Fibroblast of lung (primary cell): ENCODE measurements around the gene WDR62. TPM values are rescaled to one million over a fixed set of nuclear protein-coding genes. Genes with fewer than 3 reads are reported as not detected.

Experiments
- DNase-seq, 2 donors: peaks; one replicate each; pipeline versions ENCODE4 v3.0.0 to v3.0.0-alpha.2; 2010; ENCODE audit warnings: low read depth in 2 of 2
- H2AFZ ChIP-seq: 2 replicates; pipeline ENCODE4 v1.5.1; 2012; ENCODE audit warnings: low read length, control low read depth, inconsistent platforms
- H3K27ac ChIP-seq: 2 replicates; pipeline ENCODE4 v1.5.1; 2011; ENCODE audit warnings: low read length, control low read depth; ENCODE audit not compliant: insufficient read depth
- H3K27me3 ChIP-seq: 2 replicates; pipeline ENCODE4 v1.5.1; 2011; ENCODE audit warnings: mild to moderate bottlenecking, low read length; ENCODE audit not compliant: control insufficient read depth, insufficient read depth
- H3K36me3 ChIP-seq: 2 replicates; pipeline ENCODE4 v1.5.1; 2011; ENCODE audit warnings: low read length; ENCODE audit not compliant: control insufficient read depth, insufficient read depth
- H3K4me1 ChIP-seq: 2 replicates; pipeline ENCODE4 v1.5.1; 2011; ENCODE audit warnings: low read length; ENCODE audit not compliant: control insufficient read depth, insufficient read depth; ENCODE audit errors: extremely low read depth
- H3K4me2 ChIP-seq: 2 replicates; pipeline ENCODE4 v1.5.1; 2011; ENCODE audit warnings: low read length, control low read depth; ENCODE audit not compliant: insufficient read depth; ENCODE audit errors: extremely low read depth
- H3K4me3 ChIP-seq, 4 experiments: fragments of 200-600 bp in 1 of 4; sonication (generic) in 1 of 4; replicated peaks in 1 of 4; 2 replicates each; pipeline ENCODE4 v1.5.1; 2011 to 2016; ENCODE audit warnings: low read length in 4 of 4, low read depth in 3 of 4, mild to moderate bottlenecking in 3 of 4, control low read depth in 2 of 4, inconsistent platforms in 1 of 4, mixed read lengths in 1 of 4; ENCODE audit not compliant: insufficient read depth in 1 of 4; ENCODE audit errors: control extremely low read depth in 1 of 4
- H3K79me2 ChIP-seq: 2 replicates; pipeline ENCODE4 v1.5.1; 2012; ENCODE audit warnings: mild to moderate bottlenecking, low read length, inconsistent platforms; ENCODE audit not compliant: control insufficient read depth, insufficient read depth
- H3K9ac ChIP-seq: 2 replicates; pipeline ENCODE4 v1.5.1; 2011; ENCODE audit warnings: mild to moderate bottlenecking, low read length, control low read depth; ENCODE audit not compliant: insufficient read depth
- H3K9me3 ChIP-seq: 2 replicates; pipeline ENCODE4 v1.5.1; 2012; ENCODE audit warnings: low read depth, low read length; ENCODE audit not compliant: control insufficient read depth, insufficient read depth
- H4K20me1 ChIP-seq: 2 replicates; pipeline ENCODE4 v1.5.1; 2011; ENCODE audit warnings: low read length; ENCODE audit not compliant: control insufficient read depth, insufficient read depth; ENCODE audit errors: extremely low read depth
- CTCF ChIP-seq, 2 donors: IDR thresholded peaks in 1 of 2; conservative IDR thresholded peaks in 1 of 2; 1 replicate in 1 of 2; 2 replicates in 1 of 2; pipeline ENCODE4 v1.5.1; 2011 to 2012; ENCODE audit warnings: low read length in 2 of 2, control low read depth in 1 of 2, inconsistent platforms in 1 of 2, low read depth in 1 of 2, mild to moderate bottlenecking in 1 of 2
- EZH2 ChIP-seq: IDR thresholded peaks from 2 replicates; pipeline ENCODE4 v1.5.1; 2012; ENCODE audit warnings: low read length, control low read depth, mild to moderate bottlenecking; ENCODE audit errors: missing control alignments
- polyA plus RNA-seq, 2 donors: library from polyadenylated mRNA; depleted of rRNA in 1 of 2; stranded (reverse) in 1 of 2; unstranded in 1 of 2; fragments of >200 nt; gene quantifications; 2 replicates each; pipeline ENCODE4 v1.2.1, GENCODE V29; 2011 to 2012; ENCODE audit warnings: missing spikeins in 1 of 2
- total RNA-seq: library from RNA; depleted of rRNA; stranded (reverse); fragments of >200 nt; gene quantifications from 2 replicates; pipeline ENCODE4 v1.2.1, GENCODE V29; 2014

Gene WDR62
- total and polyA plus RNA-seq, 2 donors (not counting 1 experiment from before 2014, with no cell fraction given), result 1.1 to 2.8 TPM

DNA sequence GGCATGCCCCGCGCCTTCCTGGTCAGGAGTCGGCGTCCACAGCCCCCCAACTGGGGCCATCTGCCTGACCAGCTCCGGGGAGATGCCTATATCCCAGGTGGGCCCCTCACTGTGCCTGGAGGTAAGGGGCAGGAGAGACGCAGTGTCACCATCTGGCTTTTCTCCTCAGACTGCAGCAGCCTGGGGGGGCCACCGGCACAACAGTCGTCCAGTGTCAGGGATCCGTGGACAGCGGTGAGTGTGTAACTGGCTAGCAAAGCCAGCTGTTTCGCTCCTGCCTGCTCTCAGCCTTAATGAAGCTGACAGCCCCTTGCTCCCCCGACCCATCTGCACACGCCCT, 56.5 kb downstream of the WDR62 start:
- Histone ChIP-seq H3K27me3 (no peaks in the 10 kb centered on the region), H3K9ac (no peak overlapping the region), H3K4me1 (peaks cover 8% of the 10 kb centered on the region), H3K4me2 (no peak overlapping the region), H4K20me1 (no peaks in the 10 kb centered on the region), H2AFZ (no peak overlapping the region), H3K9me3 (no peaks in the 10 kb centered on the region), H3K36me3 (peaks cover 9% of the 10 kb centered on the region), H3K79me2 (peaks cover 13% of the 10 kb centered on the region), H3K4me3 (no peak overlapping the region), H3K27ac (no peak overlapping the region)
- no peak for DNase-seq
- TF ChIP-seq CTCF (conservative IDR thresholded peaks at IDR 0.05 in 1 of 2, IDR thresholded peaks at IDR 0.05 in 1 of 2; ENCODE audit: low read depth in 1 of 2, low read length in 2 of 2) (no peak), EZH2 (no peak)

DNA sequence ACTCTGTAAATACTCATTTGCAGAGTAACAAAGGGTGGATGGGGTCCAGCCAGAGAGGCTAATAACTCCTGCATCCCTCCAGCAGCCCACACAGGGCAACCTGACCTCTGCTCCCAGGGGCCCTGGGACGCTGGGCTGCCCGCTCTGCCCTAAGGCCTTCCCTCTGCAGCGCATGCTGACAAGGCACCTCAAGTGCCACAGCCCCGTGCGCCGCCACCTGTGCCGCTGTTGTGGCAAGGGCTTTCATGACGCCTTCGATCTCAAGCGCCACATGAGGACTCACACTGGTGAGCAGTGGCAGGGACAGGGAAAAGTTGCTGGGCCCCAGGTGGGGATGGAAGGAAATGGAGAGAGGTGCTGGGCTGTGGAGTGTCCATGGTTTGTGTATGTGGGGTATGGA, 58.0 kb downstream of the WDR62 start:
- Histone ChIP-seq H3K9ac (no peak overlapping the region), H3K9me3 (no peaks in the 10 kb centered on the region), H3K79me2 (peaks cover 21% of the 10 kb centered on the region), H3K4me1 (peaks cover 10% of the 10 kb centered on the region), H4K20me1 (no peaks in the 10 kb centered on the region), H3K4me2 (no peak overlapping the region), H3K36me3 (peaks cover 11% of the 10 kb centered on the region), H3K4me3 (no peak overlapping the region), H3K27me3 (no peaks in the 10 kb centered on the region), H2AFZ (no peak overlapping the region), H3K27ac (no peak overlapping the region)
- TF ChIP-seq CTCF (conservative IDR thresholded peaks at IDR 0.05 in 1 of 2, IDR thresholded peaks at IDR 0.05 in 1 of 2; ENCODE audit: low read depth in 1 of 2, low read length in 2 of 2) (no peak), EZH2 (no peak)
- DNase-seq, result no peak

DNA sequence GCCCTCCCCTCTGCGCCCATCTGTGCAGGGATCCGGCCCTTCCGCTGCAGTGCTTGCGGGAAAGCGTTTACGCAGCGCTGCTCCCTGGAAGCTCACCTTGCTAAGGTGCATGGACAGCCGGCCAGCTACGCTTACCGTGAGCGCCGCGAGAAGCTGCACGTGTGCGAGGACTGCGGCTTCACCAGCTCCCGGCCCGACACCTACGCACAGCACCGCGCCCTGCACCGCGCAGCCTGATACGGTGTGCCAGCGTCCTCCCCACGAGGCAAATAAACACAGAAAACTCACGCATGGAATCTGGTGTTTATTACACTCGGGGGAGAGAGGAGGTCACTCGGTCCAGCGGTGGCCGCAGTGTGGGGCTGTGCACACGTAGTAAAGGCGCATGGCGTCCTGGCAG, 58.7 kb downstream of the WDR62 start:
- Histone ChIP-seq H3K27ac (no peak overlapping the region), H3K4me1 (peaks cover 10% of the 10 kb centered on the region), H3K9me3 (no peaks in the 10 kb centered on the region), H3K27me3 (no peaks in the 10 kb centered on the region), H4K20me1 (no peaks in the 10 kb centered on the region), H3K9ac (no peak overlapping the region), H3K4me2 (peak overlapping the region; percentile 100), H2AFZ (no peak overlapping the region), H3K36me3 (peaks cover 15% of the 10 kb centered on the region), H3K79me2 (peaks cover 21% of the 10 kb centered on the region), H3K4me3 (peak overlapping the region; percentile 71 to 90 (median 75))
- no peak for DNase-seq
- TF ChIP-seq CTCF (conservative IDR thresholded peaks at IDR 0.05 in 1 of 2, IDR thresholded peaks at IDR 0.05 in 1 of 2; ENCODE audit: low read depth in 1 of 2, low read length in 2 of 2), result no peak
- TF ChIP-seq EZH2, result no peak
